PC-9 (cell line): ENCODE data around the gene IER2. TPM values are rescaled to one million over a fixed set of nuclear protein-coding genes. Genes with fewer than 3 reads are reported as not detected.

ENCODE experiments used
- BruUV-seq: library from RNA; stranded (reverse); fragments of 400-500 nt; replicated peaks from 2 replicates; lab custom pipeline; 2021; lab: Mats Ljungman, UMichigan
- CTCF ChIA-PET: fragments of 300-600 bp; sonication (Branson Sonifier 250); formaldehyde crosslinking; loops from one replicate; lab custom pipeline; 2022; ENCODE audit warnings: antibody characterized with exemption; lab: Charles Lee
- POLR2A ChIA-PET: fragments of 300-600 bp; sonication (Branson Sonifier 250); formaldehyde crosslinking; loops from one replicate; lab custom pipeline; 2022; ENCODE audit warnings: antibody characterized with exemption; ENCODE audit not compliant: unreplicated experiment; lab: Charles Lee
- DNase-seq, 2 experiments: peaks; one replicate each; pipeline versions ENCODE4 v3.0.0 to v3.0.0-alpha.2; 2015 to 2022; ENCODE audit warnings: mixed read lengths in 1 of 2
- H2AFZ ChIP-seq: fragments of 200-600 bp; sonication (generic); 2 replicates; pipeline ENCODE4 v1.8.1; 2017; ENCODE audit warnings: antibody characterized with exemption
- H3F3A ChIP-seq: fragments of 200-600 bp; sonication (generic); 2 replicates; pipeline ENCODE4 v1.8.1; 2017; ENCODE audit warnings: antibody characterized with exemption, mild to moderate bottlenecking, low read depth; ENCODE audit not compliant: insufficient read depth
- H3K27ac ChIP-seq: fragments of 200-600 bp; sonication (generic); 2 replicates; pipeline ENCODE4 v1.6.1; 2016; ENCODE audit warnings: mixed run types
- H3K27me3 ChIP-seq: fragments of 200-600 bp; sonication (generic); 2 replicates; pipeline ENCODE4 v1.6.1; 2016; ENCODE audit warnings: low read depth, mixed run types; ENCODE audit not compliant: insufficient read depth
- H3K36me3 ChIP-seq: fragments of 200-600 bp; sonication (generic); 2 replicates; pipeline ENCODE4 v1.6.1; 2016; ENCODE audit warnings: low read depth, mixed run types
- H3K4me1 ChIP-seq: fragments of 200-600 bp; sonication (generic); replicated peaks from 2 replicates; pipeline ENCODE4 v1.6.1; 2016; ENCODE audit warnings: mixed run types; ENCODE audit not compliant: insufficient read depth
- H3K4me2 ChIP-seq: fragments of 200-600 bp; sonication (generic); 2 replicates; pipeline ENCODE4 v1.6.1; 2017; ENCODE audit warnings: mixed run types
- H3K4me3 ChIP-seq: fragments of 200-600 bp; sonication (generic); 2 replicates; pipeline ENCODE4 v1.6.1; 2016; ENCODE audit warnings: mixed run types
- H3K79me2 ChIP-seq: fragments of 200-600 bp; sonication (generic); 2 replicates; pipeline ENCODE4 v1.6.1; 2017; ENCODE audit warnings: low read depth, mixed run types
- H3K9me2 ChIP-seq: fragments of 200-600 bp; sonication (generic); 2 replicates; pipeline ENCODE4 v1.8.1; 2017; ENCODE audit warnings: mild to moderate bottlenecking; ENCODE audit not compliant: insufficient read depth
- H3K9me3 ChIP-seq: fragments of 200-600 bp; sonication (generic); 2 replicates; pipeline ENCODE4 v1.8.1; 2016; ENCODE audit warnings: low read depth; ENCODE audit not compliant: insufficient read depth
- H4K20me1 ChIP-seq: fragments of 200-600 bp; sonication (generic); 2 replicates; pipeline ENCODE4 v1.8.1; 2017; ENCODE audit not compliant: insufficient read depth
- CTCF ChIP-seq: fragments of 200-600 bp; sonication (generic); conservative IDR thresholded peaks from 2 replicates; pipeline ENCODE4 v1.6.1; 2017; ENCODE audit warnings: mixed run types, antibody characterized with exemption, mild to moderate bottlenecking, moderate library complexity
- EZH2 ChIP-seq: fragments of 200-600 bp; sonication (generic); IDR thresholded peaks from 2 replicates; pipeline ENCODE4 v1.8.0; 2017; ENCODE audit warnings: antibody characterized with exemption, low read depth
- intact Hi-C: fragments of 100-400 bp; cut with micrococcal nuclease; formaldehyde crosslinking; loops from one replicate; pipeline ENCODE4 v1.10.0; 2022; ENCODE audit not compliant: unreplicated experiment
- total RNA-seq: library from RNA; stranded (reverse); gene quantifications from 2 replicates; pipeline ENCODE4 v1.2.3, GENCODE V29; 2021

IER2 gene
- total RNA-seq, 1 experiment from 2014 or later: 72.7 TPM

DNA sequence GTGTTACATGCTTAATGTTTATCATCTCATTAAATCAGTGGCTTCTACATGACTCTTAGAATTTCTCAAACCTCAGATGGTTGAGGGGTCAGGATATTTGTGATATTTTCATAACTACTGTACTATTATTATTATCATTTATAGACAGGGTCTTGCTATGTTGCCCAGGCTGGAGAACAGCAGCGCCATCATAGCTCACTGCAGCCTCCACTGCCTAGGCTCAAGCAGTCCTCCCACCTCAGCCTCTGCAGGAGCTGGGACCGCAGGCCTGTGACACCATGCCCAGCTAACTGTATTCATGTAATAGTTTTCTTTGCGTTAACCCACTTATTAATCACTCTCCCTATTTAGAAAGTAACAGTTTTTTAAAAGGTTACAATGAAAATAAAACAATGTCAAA, 9.5 kb downstream of the IER2 start:
- peaks cover under 1% of the 10 kb centered on the region; the same call in 1 of the 2 replicates for H4K20me1 ChIP-seq
- peaks cover under 1% of the 10 kb centered on the region; the same call in 1 of the 2 replicates for H3K36me3 ChIP-seq
- TF ChIP-seq EZH2: no peak
- no peak for TF ChIP-seq CTCF
- no peak overlapping the region for H3K27ac ChIP-seq
- intact Hi-C loops: loop anchor here (5.0 kb wide), 2 partner anchors 107 to 372 kb away; no protein-coding TSS in a partner anchor
- H3K27me3 ChIP-seq: no peaks in the 10 kb centered on the region
- no peak overlapping the region for H2AFZ ChIP-seq
- POLR2A ChIA-PET: no interaction called here
- peaks cover 66% of the 10 kb centered on the region for H3F3A ChIP-seq
- H3K4me3 ChIP-seq: no peak overlapping the region
- H3K9me3 ChIP-seq: no peaks in the 10 kb centered on the region
- H3K9me2 ChIP-seq: no peaks in the 10 kb centered on the region
- H3K4me1 ChIP-seq: peaks cover 52% of the 10 kb centered on the region
- DNase-seq: no peak
- H3K4me2 ChIP-seq: 0 out of 2 replicates have a peak overlapping the region, but pooled peaks have one; percentile 85
- H3K79me2 ChIP-seq: peaks cover 37% of the 10 kb centered on the region
- no TSS peak for BruUV-seq
- CTCF ChIA-PET: interaction anchor here (0.5 to 0.6 kb wide), 2 partner anchors 11 to 72 kb away, joined by 3 to 5 read pairs; no protein-coding TSS in a partner anchor

- Histone ChIP-seq H3K9me2 (no peaks in the 10 kb centered on the region), H3K36me3 (no peaks in the 10 kb centered on the region), H4K20me1 (no peaks in the 10 kb centered on the region), H3F3A (peaks cover 67% of the 10 kb centered on the region), H3K4me2 (peak overlapping the region; percentile 85), H3K4me1 (peaks cover 56% of the 10 kb centered on the region), H3K27ac (peak overlapping the region; percentile 99), H2AFZ (no peak overlapping the region), H3K9me3 (no peaks in the 10 kb centered on the region), H3K4me3 (no peak overlapping the region), H3K27me3 (no peaks in the 10 kb centered on the region), H3K79me2 (peaks cover 31% of the 10 kb centered on the region)
- TF ChIP-seq CTCF (no peak), EZH2 (no peak)
- ChIA-PET CTCF (interaction anchor here (0.8 kb wide), 1 partner anchor 9 kb away, joined by 3 read pairs; no protein-coding TSS in a partner anchor), POLR2A (interaction anchor here (0.6 kb wide), 1 partner anchor 88 kb away, joined by 4 read pairs; no protein-coding TSS in a partner anchor)
- no TSS peak for BruUV-seq
- intact Hi-C loops: loop anchor here (5.0 kb wide), 1 partner anchor 373 kb away; no protein-coding TSS in a partner anchor
- peak; percentile 43 to 83 for DNase-seq
Observed at GRCh38 chr19:13160557-13160956, 10.3 kb downstream of the IER2 start.

DNA sequence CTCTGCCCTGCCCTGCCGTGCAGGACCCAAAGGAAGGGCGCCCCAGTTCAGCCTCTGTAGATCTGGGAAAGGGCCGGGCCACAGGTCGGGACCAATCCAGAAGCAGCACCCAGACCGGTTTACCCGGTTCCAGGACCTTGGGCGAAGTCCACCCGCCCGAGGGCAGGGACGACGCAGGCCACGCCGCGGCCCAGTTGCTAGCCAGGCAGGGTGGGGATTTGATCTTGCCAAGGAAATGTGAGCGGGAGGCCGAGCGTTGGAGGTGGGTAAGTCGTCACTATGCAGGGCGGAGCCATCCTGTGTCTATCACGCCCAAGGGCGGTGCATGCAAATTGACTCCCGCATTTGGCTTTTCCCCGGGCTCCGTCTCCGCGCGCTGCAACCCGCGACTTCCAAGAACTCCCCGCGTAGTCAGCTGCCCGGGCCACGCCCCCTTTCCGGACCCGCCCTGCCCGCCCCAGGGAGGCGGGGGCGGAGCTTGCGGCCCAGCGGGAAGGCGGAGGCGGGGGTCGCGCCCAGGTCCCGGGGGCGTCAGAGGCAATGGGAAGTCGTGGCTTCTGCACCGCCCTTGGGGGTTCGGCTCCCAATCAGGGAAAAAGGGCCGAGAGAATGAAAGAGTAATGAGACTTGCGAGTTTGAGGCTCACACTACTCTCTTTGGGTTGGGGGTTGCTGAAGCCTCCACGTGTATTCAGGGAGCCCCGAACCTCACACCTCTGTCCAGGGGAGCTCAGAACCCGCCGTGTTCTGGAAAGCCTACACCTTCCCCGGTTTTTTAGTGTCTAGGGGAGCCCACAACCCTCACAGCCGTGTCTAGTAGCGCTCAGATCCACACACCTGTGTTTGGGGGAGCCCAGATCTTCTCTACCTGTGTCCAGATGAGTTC, 12.8 kb downstream of the IER2 start:
- BruUV-seq: TSS peak; percentile 50
- no peaks in the 10 kb centered on the region for H4K20me1 ChIP-seq
- peak overlapping the region; percentile 85 for H3K4me2 ChIP-seq
- intact Hi-C loops: loop anchor here (1.0 to 5.0 kb wide), 3 partner anchors 8 to 376 kb away; no protein-coding TSS in a partner anchor
- peaks cover 73% of the 10 kb centered on the region for H3F3A ChIP-seq
- H3K27ac ChIP-seq: peak overlapping the region; percentile 99
- H3K4me1 ChIP-seq: peaks cover 68% of the 10 kb centered on the region
- no peaks in the 10 kb centered on the region for H3K9me2 ChIP-seq
- H3K9me3 ChIP-seq: no peaks in the 10 kb centered on the region
- ChIA-PET CTCF (no interaction called here), POLR2A (interaction anchor here (0.7 to 1.1 kb wide), 2 partner anchors 11 to 109 kb away, joined by 3 to 9 read pairs; no protein-coding TSS in a partner anchor)
- no peaks in the 10 kb centered on the region for H3K36me3 ChIP-seq
- no peaks in the 10 kb centered on the region for H3K27me3 ChIP-seq
- TF ChIP-seq CTCF (no peak; the same call in none of the 2 replicates), EZH2 (no peak)
- H3K79me2 ChIP-seq: peaks cover 31% of the 10 kb centered on the region
- H2AFZ ChIP-seq: no peak overlapping the region
- H3K4me3 ChIP-seq: peak overlapping the region; percentile 63
- DNase-seq: peak; percentile 99
